Measurements from ENCODE around the gene AMMECR1.
A peak's percentile ranks its signal among the peaks of the same experiment; 100 is the strongest.

AMMECR1 gene

GRCh38 chrX:110173192-110174175 is 144.4 kb downstream of the AMMECR1 start:
- no peak for DNase-seq (ENCODE audit: low read depth)
- TF ChIP-seq CTCF (conservative IDR thresholded peaks at IDR 0.05; ENCODE audit: low read length) = no peak
- no peak overlapping the region for H3K4me3 ChIP-seq (ENCODE audit: low read length)

DNA sequence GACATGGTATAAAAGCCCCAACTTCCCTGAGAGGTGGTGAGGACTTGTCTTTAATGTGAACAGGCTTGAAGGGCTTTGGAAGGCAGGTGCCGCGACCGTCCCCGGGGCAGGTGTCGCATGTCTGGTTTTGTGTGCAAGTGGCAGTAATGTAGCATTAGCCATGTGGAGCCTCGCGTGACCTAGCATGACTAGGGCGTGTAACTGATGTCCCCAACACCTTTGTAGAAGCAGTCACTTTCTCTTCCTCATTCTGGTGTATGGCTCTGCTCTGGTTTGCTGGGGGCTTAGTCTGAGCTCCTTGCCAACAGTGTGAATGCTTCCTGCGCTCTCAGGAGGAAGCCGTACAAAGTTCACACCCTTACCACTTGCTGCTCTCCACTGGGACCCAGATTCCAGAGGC is 145.7 kb downstream of the AMMECR1 start:
- H3K4me3 ChIP-seq (ENCODE audit: low read length) = no peak overlapping the region
- no peak for TF ChIP-seq CTCF (conservative IDR thresholded peaks at IDR 0.05; ENCODE audit: low read length)
- no peak for DNase-seq (ENCODE audit: low read depth)

DNA sequence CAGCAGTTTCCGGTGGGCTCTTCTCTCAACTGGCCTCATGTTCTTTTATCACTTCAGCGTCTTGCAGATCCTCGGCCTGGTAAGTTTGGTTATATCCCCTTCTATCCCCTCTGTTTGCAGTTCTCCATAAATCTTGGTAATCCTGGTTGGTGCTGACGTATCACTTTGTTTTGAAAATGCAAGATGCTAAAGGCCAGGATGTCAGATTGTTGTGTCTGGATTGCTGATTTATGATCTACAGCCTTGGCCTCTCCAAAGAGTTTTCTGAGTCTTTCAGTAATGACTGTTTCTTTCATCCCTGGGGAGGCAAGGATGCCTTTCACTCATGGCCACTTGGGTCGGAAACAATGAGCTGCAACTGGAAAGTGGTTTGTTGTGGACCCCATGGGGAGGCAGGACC is 146.4 kb downstream of the AMMECR1 start:
- H3K4me3 ChIP-seq (ENCODE audit: low read length) = no peak overlapping the region
- TF ChIP-seq CTCF (conservative IDR thresholded peaks at IDR 0.05; ENCODE audit: low read length) = no peak
- DNase-seq (ENCODE audit: low read depth) = no peak

- DNase-seq (ENCODE audit: low read depth) = no peak
Measured at GRCh38 chrX:110170029-110170428, 147.9 kb downstream of the AMMECR1 start.

DNA sequence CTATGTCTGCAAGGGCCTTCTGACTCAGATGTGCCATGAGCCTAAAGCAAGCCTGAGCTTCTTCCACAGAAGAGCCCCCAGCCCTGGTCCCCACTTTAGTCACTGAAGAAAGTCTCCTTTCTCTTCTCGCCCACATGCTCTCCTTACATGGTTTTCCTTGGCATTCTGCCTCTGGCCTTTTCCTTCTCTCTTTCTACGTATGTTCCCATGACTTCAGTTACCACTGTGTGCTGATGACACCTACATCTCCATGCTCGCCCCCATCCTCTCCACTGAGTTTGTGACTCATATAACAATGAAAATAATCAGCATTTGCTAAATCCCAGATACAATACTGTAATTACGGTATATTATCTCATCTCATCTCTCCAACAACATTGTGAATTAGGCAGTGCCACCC is 149.3 kb downstream of the AMMECR1 start:
- H3K4me3 ChIP-seq (ENCODE audit: low read length) = no peak overlapping the region
- no peak for TF ChIP-seq CTCF (conservative IDR thresholded peaks at IDR 0.05; ENCODE audit: low read length)
- peak; percentile 17 for DNase-seq (ENCODE audit: low read depth)

More at GRCh38 chrX:110170029-110170428, 147.9 kb downstream of the AMMECR1 start:
- H3K4me3 ChIP-seq (ENCODE audit: low read length) = no peak overlapping the region
- no peak for TF ChIP-seq CTCF (conservative IDR thresholded peaks at IDR 0.05; ENCODE audit: low read length)

DNA sequence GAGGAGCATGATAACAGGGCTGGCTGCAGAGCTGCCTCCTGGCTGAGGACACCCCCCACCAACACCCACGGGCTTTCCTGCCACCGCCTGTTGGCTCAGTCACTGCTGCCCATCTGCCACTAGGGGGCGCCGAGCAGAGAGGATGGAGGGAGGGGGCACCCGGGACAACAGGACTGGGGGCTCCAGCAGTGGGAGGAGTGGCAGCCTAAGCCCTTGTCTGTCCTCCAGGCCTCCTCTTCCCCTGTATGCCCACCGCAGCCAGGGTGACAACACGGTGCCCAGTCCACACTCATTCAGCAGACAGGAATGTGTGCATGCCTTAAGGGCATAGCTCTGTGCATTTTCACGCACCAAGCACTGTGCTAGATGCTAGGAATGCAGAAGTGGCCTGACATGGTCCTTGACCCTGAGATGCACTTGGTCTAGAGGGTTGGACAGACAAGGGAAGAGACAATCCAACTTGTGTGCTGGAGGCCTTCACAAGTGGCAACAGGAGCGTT is 149.9 kb downstream of the AMMECR1 start:
- DNase-seq (ENCODE audit: low read depth) = peak; percentile 18
- peak; percentile 28 for TF ChIP-seq CTCF (conservative IDR thresholded peaks at IDR 0.05; ENCODE audit: low read length)
- no peak overlapping the region for H3K4me3 ChIP-seq (ENCODE audit: low read length)

DNA sequence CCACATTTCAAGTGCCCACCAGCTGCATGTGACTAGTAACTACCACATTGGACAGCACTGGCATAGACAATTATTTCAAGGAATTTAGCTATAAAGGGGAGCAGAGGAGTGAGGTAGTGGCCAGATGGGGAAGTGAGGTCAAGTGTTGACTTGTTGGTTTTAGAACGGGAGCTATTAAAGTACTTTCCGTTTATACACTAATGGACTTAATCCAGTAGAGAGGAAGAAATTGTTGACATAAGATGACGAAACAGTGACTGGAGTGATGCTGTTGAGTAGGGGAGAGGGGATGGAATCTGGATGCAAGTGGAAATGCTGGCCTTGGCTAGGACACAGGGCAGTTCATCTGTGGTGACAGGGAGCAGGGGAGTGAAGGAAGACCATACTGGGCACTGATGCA is 154.4 kb downstream of the AMMECR1 start:
- TF ChIP-seq CTCF (conservative IDR thresholded peaks at IDR 0.05; ENCODE audit: low read length) = no peak
- no peak for DNase-seq (ENCODE audit: low read depth)

More for the DNA sequence above, 154.4 kb downstream of the AMMECR1 start:
- no peak overlapping the region for H3K4me3 ChIP-seq (ENCODE audit: low read length)

Measured in AG10803 (cell line).